ENCODE results near the gene SH2D2A. TPM values are rescaled to one million over a fixed set of nuclear protein-coding genes. Genes with fewer than 3 reads are reported as not detected.
A peak's percentile ranks its signal among the peaks of the same experiment; 100 is the strongest.

SH2D2A gene
- total and polyA plus RNA-seq, 9 of the 15 experiments (the other 6 are each of a cell fraction or from before 2014, with no cell fraction given): 0.89 to 33.6 (median 6.9) TPM

- Histone ChIP-seq H3K9ac (ENCODE audit: insufficient read depth in 1 of 2, low read depth in 2 of 2, low read length in 2 of 2) (0 out of 4 replicates have a peak overlapping the region, but pooled peaks of 1 of the 2 experiments have one; percentile 16), H3K9me3 (replicated peaks; ENCODE audit: control insufficient read depth, insufficient read depth, low read depth, low read length) (no peaks in the 10 kb centered on the region), H3K27me3 (ENCODE audit: control insufficient read depth in 2 of 2, insufficient read depth in 2 of 2, low read length in 2 of 2) (no peaks in the 10 kb centered on the region), H2AFZ (ENCODE audit: low read depth, low read length) (no peak overlapping the region), H4K20me1 (replicated peaks; ENCODE audit: control insufficient read depth, insufficient read depth, low read length) (peaks cover 2% of the 10 kb centered on the region; the same call in 1 of the 2 replicates), H3K36me3 (ENCODE audit: control insufficient read depth, insufficient read depth, low read length) (peaks cover 50% of the 10 kb centered on the region), H3K4me1 (replicated peaks in 1 of 2; ENCODE audit: control insufficient read depth in 2 of 2, insufficient read depth in 2 of 2, low read length in 2 of 2) (peaks cover 5 to 12% of the 10 kb centered on the region in 2 experiments; a peak in 4 of 5 replicates), H3K9me1 (ENCODE audit: control insufficient read depth, insufficient read depth, low read length) (no peaks in the 10 kb centered on the region), H3K79me2 (ENCODE audit: control insufficient read depth, insufficient read depth, low read length) (no peaks in the 10 kb centered on the region), H3K27ac (ENCODE audit: extremely low read depth, low read depth, low read length) (no peak overlapping the region), H3K4me2 (ENCODE audit: insufficient read depth, low read length) (no peak overlapping the region), H3K4me3 (no peak overlapping the region)
- TF ChIP-seq RREB1 (CRISPR knock-in tag; IDR thresholded peaks at IDR 0.05) (no peak), ZBTB40 (IDR thresholded peaks at IDR 0.05) (no peak), ZBTB40 (CRISPR knock-in tag; IDR thresholded peaks at IDR 0.05) (no peak), SIX5 (IDR thresholded peaks at IDR 0.05; ENCODE audit: borderline replicate concordance in 1 of 2, insufficient read depth in 1 of 2, low read depth in 1 of 2, low read length in 2 of 2) (no peak), ZNF140 (CRISPR knock-in tag; IDR thresholded peaks at IDR 0.05) (no peak)
- ATAC-seq: no peak
- ChIA-PET POLR2A (interaction anchor here (0.5 to 1.8 kb wide), 8 partner anchors 11 to 306 kb away, joined by 3 to 9 read pairs (median 3); partner anchors contain the start of genes INSRR and PRCC), CTCF (ENCODE audit: low intra/inter-chr PET ratio) (interaction anchor here (2.1 kb wide), 1 partner anchor 87 kb away, joined by 8 read pairs; no protein-coding TSS in a partner anchor)
- DNase-seq (ENCODE audit: extremely low read depth in 1 of 4, low spot score in 3 of 4): no peak
- BruUV-seq (replicated peaks): no TSS peak
- intact Hi-C loops (cut with micrococcal nuclease) (no loop called here), in situ Hi-C loops (cut with MboI) (loop anchor here (5.0 kb wide), 1 partner anchor 60 kb away; the partner anchor contains the start of gene NTRK1)
- 86% methylated on average over 7 of the region's 8 CpGs for WGBS (ENCODE audit: insufficient coverage, low coverage, missing lambda C conversion rate)
- FAIRE-seq: no peak
Observed at GRCh38 chr1:156802421-156802935, 14.2 kb downstream of the SH2D2A start.

All from K562 (cell line).